HEK293 (cell line): Measurements from ENCODE around the gene NKAIN4.

Experiments used
- CTCF ChIA-PET: fragments of 350-600 bp; formaldehyde crosslinking; extraction: SDS; loops from one replicate; lab custom pipeline; 2021; ENCODE audit warnings: antibody characterized with exemption; lab: Yijun Ruan, JAX
- POLR2A ChIA-PET: fragments of 300-600 bp; formaldehyde crosslinking; extraction: SDS; loops from one replicate; lab custom pipeline; 2020; ENCODE audit warnings: antibody characterized with exemption, inconsistent platforms; lab: Yijun Ruan, JAX
- H3K27ac ChIP-seq: fragments of 200-500 bp; sonication (Bioruptor generic); 2 replicates; pipeline ENCODE4 v1.5.1; 2014; ENCODE audit warnings: low read depth, low read length, control low read depth, inconsistent platforms; ENCODE audit errors: extremely low read depth
- H3K36me3 ChIP-seq, 2 experiments: fragments of 200-500 bp in 1 of 2; sonication (Bioruptor generic) in 1 of 2; 1 replicate in 1 of 2; 2 replicates in 1 of 2; pipeline ENCODE4 v1.5.1; 2014 to 2017; ENCODE audit warnings: inconsistent platforms in 2 of 2, low read length in 2 of 2; ENCODE audit not compliant: control insufficient read depth in 2 of 2, insufficient read depth in 1 of 2
- H3K4me1 ChIP-seq: fragments of 200-500 bp; sonication (Bioruptor generic); 2 replicates; pipeline ENCODE4 v1.5.1; 2014; ENCODE audit warnings: mild to moderate bottlenecking, low read length, inconsistent platforms; ENCODE audit not compliant: control insufficient read depth, insufficient read depth
- H3K4me3 ChIP-seq: 2 replicates; pipeline ENCODE4 v1.5.1; 2011; ENCODE audit warnings: low read depth, mild to moderate bottlenecking, control low read depth, low read length, moderate library complexity
- H3K9me3 ChIP-seq: fragments of 200-500 bp; sonication (Bioruptor generic); 2 replicates; pipeline ENCODE4 v1.5.1; 2014; ENCODE audit warnings: low read depth, low read length, inconsistent platforms; ENCODE audit not compliant: control insufficient read depth, insufficient read depth
- EGR2 ChIP-seq: fragments of 450-650 bp; formaldehyde crosslinking; IDR thresholded peaks from 2 replicates; pipeline ENCODE4 v1.5.1; 2016; ENCODE audit warnings: low read depth, missing biosample characterization, missing genetic modification characterization
- GLI4 ChIP-seq: fragments of 450-650 bp; formaldehyde crosslinking; IDR thresholded peaks from 2 replicates; pipeline ENCODE4 v1.5.1; 2016; ENCODE audit warnings: missing biosample characterization, missing genetic modification characterization
- PATZ1 ChIP-seq: fragments of 450-650 bp; formaldehyde crosslinking; IDR thresholded peaks from 2 replicates; pipeline ENCODE4 v1.5.1; 2016; ENCODE audit warnings: missing biosample characterization, missing genetic modification characterization
- SCRT2 ChIP-seq: fragments of 450-650 bp; formaldehyde crosslinking; IDR thresholded peaks from 2 replicates; pipeline ENCODE4 v1.5.1; 2016; ENCODE audit warnings: missing biosample characterization, missing genetic modification characterization
- SP2 ChIP-seq: fragments of 450-650 bp; formaldehyde crosslinking; IDR thresholded peaks from 2 replicates; pipeline ENCODE4 v1.5.1; 2016; ENCODE audit warnings: missing biosample characterization, missing genetic modification characterization
- ZBTB21 ChIP-seq: fragments of 450-650 bp; formaldehyde crosslinking; IDR thresholded peaks from 2 replicates; pipeline ENCODE4 v1.5.1; 2017; ENCODE audit warnings: missing biosample characterization, missing genetic modification characterization
- ZBTB48 ChIP-seq: fragments of 450-650 bp; formaldehyde crosslinking; IDR thresholded peaks from 2 replicates; pipeline ENCODE4 v1.5.1; 2016; ENCODE audit warnings: missing biosample characterization, missing genetic modification characterization
- ZEB2 ChIP-seq: fragments of 450-650 bp; formaldehyde crosslinking; IDR thresholded peaks from 2 replicates; pipeline ENCODE4 v1.5.1; 2016; ENCODE audit warnings: missing biosample characterization, missing genetic modification characterization
- ZNF114 ChIP-seq: fragments of 450-650 bp; formaldehyde crosslinking; IDR thresholded peaks from 2 replicates; pipeline ENCODE4 v1.5.0; 2017; ENCODE audit warnings: missing biosample characterization, missing genetic modification characterization
- ZNF146 ChIP-seq: fragments of 450-650 bp; formaldehyde crosslinking; IDR thresholded peaks from 2 replicates; pipeline ENCODE4 v1.5.1; 2016; ENCODE audit warnings: missing biosample characterization, missing genetic modification characterization
- ZNF174 ChIP-seq: fragments of 450-650 bp; formaldehyde crosslinking; IDR thresholded peaks from 2 replicates; pipeline ENCODE4 v1.5.0; 2017; ENCODE audit warnings: missing biosample characterization, mild to moderate bottlenecking, missing genetic modification characterization
- ZNF221 ChIP-seq: fragments of 450-650 bp; formaldehyde crosslinking; IDR thresholded peaks from 2 replicates; pipeline ENCODE4 v1.5.1; 2017; ENCODE audit warnings: missing biosample characterization, missing genetic modification characterization, borderline replicate concordance
- ZNF335 ChIP-seq: fragments of 450-650 bp; formaldehyde crosslinking; conservative IDR thresholded peaks from 2 replicates; pipeline ENCODE4 v1.5.1; 2016; ENCODE audit warnings: missing biosample characterization, missing genetic modification characterization
- ZNF350 ChIP-seq: fragments of 450-650 bp; formaldehyde crosslinking; IDR thresholded peaks from 2 replicates; pipeline ENCODE4 v1.5.0; 2017; ENCODE audit warnings: missing biosample characterization, mild to moderate bottlenecking, missing genetic modification characterization
- ZNF362 ChIP-seq: fragments of 450-650 bp; formaldehyde crosslinking; IDR thresholded peaks from 2 replicates; pipeline ENCODE4 v1.5.1; 2016; ENCODE audit warnings: missing biosample characterization, missing genetic modification characterization
- ZNF513 ChIP-seq: fragments of 450-650 bp; IDR thresholded peaks from 2 replicates; pipeline ENCODE4 v1.5.1; 2018; ENCODE audit warnings: missing biosample characterization, missing genetic modification characterization
- ZNF544 ChIP-seq: fragments of 450-650 bp; formaldehyde crosslinking; IDR thresholded peaks from 2 replicates; pipeline ENCODE4 v1.5.0; 2017; ENCODE audit warnings: missing biosample characterization, missing genetic modification characterization
- ZNF548 ChIP-seq: fragments of 450-650 bp; formaldehyde crosslinking; IDR thresholded peaks from 2 replicates; pipeline ENCODE4 v1.5.1; 2016; ENCODE audit warnings: missing biosample characterization, missing genetic modification characterization
- ZNF558 ChIP-seq: fragments of 450-650 bp; formaldehyde crosslinking; IDR thresholded peaks from 2 replicates; pipeline ENCODE4 v1.5.1; 2016; ENCODE audit warnings: missing biosample characterization, missing genetic modification characterization
- ZNF639 ChIP-seq: fragments of 450-650 bp; formaldehyde crosslinking; IDR thresholded peaks from 2 replicates; pipeline ENCODE4 v1.5.1; 2016; ENCODE audit warnings: missing biosample characterization, missing genetic modification characterization
- ZNF792 ChIP-seq: fragments of 450-650 bp; formaldehyde crosslinking; IDR thresholded peaks from 2 replicates; pipeline ENCODE4 v1.5.1; 2016; ENCODE audit warnings: missing biosample characterization, missing genetic modification characterization
- TF ChIP-seq, protein P1 (sequence below): fragments of 450-650 bp; formaldehyde crosslinking; optimal IDR thresholded peaks from 2 replicates; pipeline ENCODE3; 2016; ENCODE audit warnings: missing biosample characterization, mild to moderate bottlenecking, missing genetic modification characterization

NKAIN4 gene

DNA sequence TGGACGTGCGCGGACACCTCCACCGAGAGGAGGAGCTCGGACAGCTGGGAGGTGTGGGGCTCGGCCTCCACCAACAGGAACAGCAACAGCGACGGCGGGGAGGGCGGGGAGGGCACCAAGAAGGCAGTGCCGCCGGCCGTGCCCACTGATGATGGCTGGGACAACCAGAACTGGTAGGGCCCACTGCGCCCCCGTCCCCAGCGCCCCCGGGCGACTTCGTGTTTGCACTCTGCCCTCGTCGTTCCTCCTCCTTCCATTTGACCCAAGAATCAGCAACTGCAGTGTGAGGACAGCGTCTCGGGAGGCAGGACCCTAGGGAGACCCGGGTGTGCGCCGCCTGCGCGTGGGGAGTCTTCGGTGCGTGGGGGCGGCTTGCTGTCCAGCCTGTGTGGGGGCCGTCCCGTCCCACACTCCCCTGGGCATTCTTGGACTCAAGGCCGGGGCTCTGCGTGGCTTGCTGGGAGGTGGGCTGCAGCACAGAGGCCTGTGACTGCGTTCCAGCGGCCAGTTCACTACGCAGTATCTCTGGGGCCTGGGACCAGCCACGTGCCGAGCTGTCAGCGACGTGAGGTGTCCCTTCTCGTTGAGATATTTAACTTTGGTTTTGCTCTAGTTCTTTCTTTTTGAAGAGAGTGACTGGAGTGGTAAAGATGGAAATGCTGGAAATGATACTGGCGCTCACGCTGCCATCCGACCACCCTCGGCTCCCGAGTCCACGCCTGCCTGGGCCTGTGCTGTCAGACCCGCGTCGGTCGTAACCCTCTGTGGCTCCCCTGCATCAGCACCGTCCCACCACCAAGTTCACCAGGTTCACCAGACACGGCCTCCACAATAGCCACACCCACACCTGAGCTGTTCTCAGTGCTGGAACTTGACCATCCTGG is 33.7 kb upstream of the NKAIN4 start:
- ChIA-PET POLR2A (interaction anchor here (0.6 kb wide), 1 partner anchor 42 kb away, joined by 3 read pairs; no protein-coding TSS in a partner anchor), CTCF (interaction anchor here (1.3 to 7.4 kb wide), 2 partner anchors 63 to 64 kb away, joined by 4 to 85 read pairs; no protein-coding TSS in a partner anchor)
- TF ChIP-seq EGR2 (tag by site-specific recombination) (0 out of 2 replicates have a peak, but pooled peaks have one; percentile 7), ZNF221 (tag by site-specific recombination) (no peak)
- Histone ChIP-seq H3K4me3 (no peak overlapping the region), H3K27ac (no peak overlapping the region), H3K36me3 (peaks cover 0 to 63% of the 10 kb centered on the region in 2 experiments; a peak in 1 of 3 replicates), H3K9me3 (no peaks in the 10 kb centered on the region), H3K4me1 (no peaks in the 10 kb centered on the region)

DNA sequence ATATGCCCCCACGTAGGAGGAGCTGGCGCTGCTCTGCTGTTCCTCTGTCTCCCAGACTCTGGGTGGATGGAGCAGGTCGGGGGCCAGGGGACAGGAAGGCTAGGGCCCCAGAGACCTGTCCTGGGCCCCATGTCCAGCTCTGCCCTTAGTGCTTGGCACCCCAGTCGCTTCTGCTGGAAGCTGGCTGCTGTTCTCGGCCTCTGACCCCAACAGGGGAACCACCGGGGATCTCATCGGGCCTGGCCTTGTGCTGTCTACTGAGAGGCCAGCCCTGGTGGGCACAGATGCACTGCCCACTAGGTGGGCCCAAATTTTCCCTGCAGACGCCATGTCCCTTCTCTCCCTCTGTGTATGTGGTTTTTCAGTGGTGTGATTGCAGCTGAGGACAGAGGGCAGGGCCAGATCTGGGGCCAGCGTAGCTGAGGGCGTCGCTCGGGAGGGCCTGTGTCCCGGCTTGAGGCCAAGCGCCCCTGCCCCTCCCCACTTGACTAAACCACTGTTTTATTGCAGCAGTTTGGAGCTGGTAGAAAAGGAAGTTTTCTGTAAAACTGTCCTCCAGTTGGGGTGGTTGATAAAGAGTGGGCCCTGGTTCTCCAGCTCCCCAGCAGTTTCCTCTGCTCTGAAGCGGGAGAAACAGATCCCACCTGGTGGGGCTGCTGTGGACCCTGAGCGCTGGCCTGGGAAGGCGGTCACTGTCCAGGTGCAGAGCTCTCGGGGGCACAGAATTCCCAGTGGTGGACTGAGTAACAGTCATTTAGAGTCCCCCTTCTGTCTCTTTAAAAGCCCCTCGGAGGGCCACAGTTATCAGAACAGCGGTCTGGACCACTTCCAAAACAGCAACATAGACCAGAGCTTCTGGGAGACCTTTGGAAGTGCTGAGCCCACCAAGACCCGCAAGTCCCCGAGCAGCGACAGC is 32.8 kb upstream of the NKAIN4 start:
- Histone ChIP-seq H3K4me1 (no peaks in the 10 kb centered on the region), H3K4me3 (no peak overlapping the region), H3K9me3 (no peaks in the 10 kb centered on the region)
- POLR2A ChIA-PET: interaction anchor here (0.6 to 1.6 kb wide), 3 partner anchors 11 to 41 kb away, joined by 3 to 5 read pairs (median 3); partner anchors contain the start of gene ARFGAP1
- TF ChIP-seq PATZ1 (tag by site-specific recombination): no peak
- TF ChIP-seq, protein P1, sequence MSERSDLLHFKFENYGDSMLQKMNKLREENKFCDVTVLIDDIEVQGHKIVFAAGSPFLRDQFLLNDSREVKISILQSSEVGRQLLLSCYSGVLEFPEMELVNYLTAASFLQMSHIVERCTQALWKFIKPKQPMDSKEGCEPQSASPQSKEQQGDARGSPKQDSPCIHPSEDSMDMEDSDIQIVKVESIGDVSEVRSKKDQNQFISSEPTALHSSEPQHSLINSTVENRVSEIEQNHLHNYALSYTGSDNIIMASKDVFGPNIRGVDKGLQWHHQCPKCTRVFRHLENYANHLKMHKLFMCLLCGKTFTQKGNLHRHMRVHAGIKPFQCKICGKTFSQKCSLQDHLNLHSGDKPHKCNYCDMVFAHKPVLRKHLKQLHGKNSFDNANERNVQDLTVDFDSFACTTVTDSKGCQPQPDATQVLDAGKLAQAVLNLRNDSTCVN (tag by site-specific recombination): no peak
- TF ChIP-seq ZBTB48 (tag by site-specific recombination): no peak
- no peak for TF ChIP-seq ZNF114
- TF ChIP-seq ZNF792 (tag by site-specific recombination): no peak
- TF ChIP-seq ZNF513 (tag by site-specific recombination): no peak
- TF ChIP-seq ZNF335 (tag by site-specific recombination): no peak
- TF ChIP-seq ZNF548 (tag by site-specific recombination): no peak
- TF ChIP-seq ZNF174 (tag by site-specific recombination): no peak
- TF ChIP-seq ZNF639 (tag by site-specific recombination): no peak
- no peak for TF ChIP-seq ZNF558 (tag by site-specific recombination)
- TF ChIP-seq SCRT2 (tag by site-specific recombination): no peak
- TF ChIP-seq GLI4 (tag by site-specific recombination): no peak
- no peak for TF ChIP-seq ZBTB21 (tag by site-specific recombination)
- no peak for TF ChIP-seq ZEB2 (tag by site-specific recombination)
- TF ChIP-seq ZNF544: no peak
- no peak for TF ChIP-seq ZNF362 (tag by site-specific recombination)
- TF ChIP-seq ZNF350 (tag by site-specific recombination): no peak
- no peak for TF ChIP-seq SP2
- TF ChIP-seq ZNF146 (tag by site-specific recombination): no peak
- TF ChIP-seq, all 188 proteins: peak for 0
- H3K36me3 ChIP-seq: peaks cover 0 to 72% of the 10 kb centered on the region in 2 experiments; a peak in 1 of 3 replicates
- CTCF ChIA-PET: interaction anchor here (1.1 to 1.3 kb wide), 2 partner anchors 63 to 64 kb away, joined by 3 to 4 read pairs; no protein-coding TSS in a partner anchor
- no peak overlapping the region for H3K27ac ChIP-seq
